ENCODE measurements around the gene PFKFB4. TPM values are rescaled to one million over a fixed set of nuclear protein-coding genes. Genes with fewer than 3 reads are reported as not detected.
"Not testable (repeated sequence)": the region's sequence is repeated elsewhere in the genome, so short reads cannot be mapped to it uniquely, and the experiment has no call there.

The PFKFB4 gene
- polyA plus RNA-seq, 1 donor: 17.3 TPM

GRCh38 chr3:48501196-48501595, 55.4 kb downstream of the PFKFB4 start:
- Histone ChIP-seq H3K36me3 (ENCODE audit: control insufficient read depth, insufficient read depth, low read length) (peaks cover 4% of the 10 kb centered on the region), H3K27me3 (ENCODE audit: control insufficient read depth, insufficient read depth, low read length) (no peaks in the 10 kb centered on the region), H3K9me3 (ENCODE audit: control insufficient read depth, low read depth, low read length) (no peaks in the 10 kb centered on the region), H3K4me1 (ENCODE audit: control insufficient read depth, insufficient read depth, low read length) (peaks cover 14% of the 10 kb centered on the region), H3K4me3 (ENCODE audit: low read length) (no peak overlapping the region), H3K27ac (ENCODE audit: low read length) (no peak overlapping the region)
- DNase-seq: no peak
- WGBS (ENCODE audit: insufficient coverage, low lambda C conversion rate): no CpG with 5 or more reads among the region's 7 CpGs

DNA sequence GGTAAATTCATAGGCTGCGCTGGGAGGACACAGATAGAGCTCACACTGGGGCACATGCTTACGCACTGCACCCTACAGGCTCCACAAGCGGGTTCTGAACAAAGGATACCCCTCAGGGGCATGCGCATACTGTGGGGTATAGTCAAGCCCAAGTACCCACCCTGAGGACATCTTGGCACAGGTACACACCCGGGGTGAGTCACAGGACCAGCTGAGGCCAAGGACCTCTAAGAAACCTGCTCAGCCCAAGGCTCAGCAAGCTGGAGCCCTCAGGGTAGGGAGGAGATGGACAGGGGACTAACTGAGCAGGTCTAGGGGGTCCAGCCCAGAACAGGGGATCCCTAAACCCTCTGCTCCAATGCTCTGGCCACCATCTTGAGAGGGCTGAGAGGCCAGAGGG, 55.9 kb downstream of the PFKFB4 start:
- peaks cover 11% of the 10 kb centered on the region for H3K4me1 ChIP-seq (ENCODE audit: control insufficient read depth, insufficient read depth, low read length)
- H3K27ac ChIP-seq (ENCODE audit: low read length): no peak overlapping the region
- H3K36me3 ChIP-seq (ENCODE audit: control insufficient read depth, insufficient read depth, low read length): peaks cover 4% of the 10 kb centered on the region
- no peaks in the 10 kb centered on the region for H3K9me3 ChIP-seq (ENCODE audit: control insufficient read depth, low read depth, low read length)
- H3K27me3 ChIP-seq (ENCODE audit: control insufficient read depth, insufficient read depth, low read length): no peaks in the 10 kb centered on the region
- WGBS (ENCODE audit: insufficient coverage, low lambda C conversion rate): no CpG with 5 or more reads among the region's 5 CpGs
- DNase-seq: no peak
- no peak overlapping the region for H3K4me3 ChIP-seq (ENCODE audit: low read length)

DNA sequence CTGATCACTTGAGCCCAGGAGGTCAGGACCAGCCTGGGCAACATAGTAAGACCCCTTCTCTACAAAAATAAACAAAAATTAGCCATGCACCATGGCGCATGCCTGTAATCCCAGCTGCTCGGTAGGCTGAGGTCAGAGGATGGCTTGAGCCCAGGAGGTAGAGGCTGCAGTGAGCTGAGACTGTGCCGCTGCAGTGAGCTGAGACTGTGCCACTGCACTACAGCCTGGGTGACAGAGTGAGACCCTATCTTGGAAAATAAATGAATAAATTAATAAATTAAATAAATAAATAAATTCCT, 63.5 kb downstream of the PFKFB4 start:
- H3K27ac ChIP-seq (ENCODE audit: low read length): no peak overlapping the region

GRCh38 chr3:48492461-48493202, 64.0 kb downstream of the PFKFB4 start:
- DNase-seq: no peak
- H3K36me3 ChIP-seq (ENCODE audit: control insufficient read depth, insufficient read depth, low read length): peaks cover 4% of the 10 kb centered on the region
- H3K4me1 ChIP-seq (ENCODE audit: control insufficient read depth, insufficient read depth, low read length): no peaks in the 10 kb centered on the region
- H3K4me3 ChIP-seq (ENCODE audit: low read length): no peak overlapping the region
- no peaks in the 10 kb centered on the region for H3K27me3 ChIP-seq (ENCODE audit: control insufficient read depth, insufficient read depth, low read length)
- no peaks in the 10 kb centered on the region for H3K9me3 ChIP-seq (ENCODE audit: control insufficient read depth, low read depth, low read length)
- 40% methylated on average over 1 of the region's 7 CpGs for WGBS (ENCODE audit: insufficient coverage, low lambda C conversion rate)
- H3K27ac ChIP-seq (ENCODE audit: low read length): no peak overlapping the region

More for the DNA sequence above, 63.5 kb downstream of the PFKFB4 start:
- H3K4me1 ChIP-seq (ENCODE audit: control insufficient read depth, insufficient read depth, low read length): no peaks in the 10 kb centered on the region
- no peak overlapping the region for H3K4me3 ChIP-seq (ENCODE audit: low read length)
- no peak for DNase-seq
- no peaks in the 10 kb centered on the region for H3K27me3 ChIP-seq (ENCODE audit: control insufficient read depth, insufficient read depth, low read length)
- no CpG with 5 or more reads among the region's 3 CpGs for WGBS (ENCODE audit: insufficient coverage, low lambda C conversion rate)
- no peaks in the 10 kb centered on the region for H3K9me3 ChIP-seq (ENCODE audit: control insufficient read depth, low read depth, low read length)
- peaks cover 5% of the 10 kb centered on the region for H3K36me3 ChIP-seq (ENCODE audit: control insufficient read depth, insufficient read depth, low read length)

DNA sequence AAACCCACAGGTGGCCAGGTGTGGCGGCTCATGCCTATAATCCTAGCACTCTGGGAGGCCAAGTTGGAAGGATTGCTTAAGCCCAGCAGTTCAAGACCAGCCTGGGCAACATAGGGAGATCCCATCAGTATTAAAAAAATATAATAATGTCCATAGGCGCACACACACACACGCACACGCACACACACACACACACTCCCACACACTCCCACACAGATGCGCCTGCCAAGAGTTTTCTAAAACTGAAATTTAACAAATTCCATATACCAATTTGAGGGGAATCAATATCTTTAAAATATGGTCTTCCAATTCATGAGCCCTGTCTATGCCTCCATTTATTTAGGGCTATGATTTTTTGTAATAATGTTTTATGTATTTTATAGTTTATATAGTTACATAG, 69.7 kb downstream of the PFKFB4 start:
- DNase-seq: no peak
- Histone ChIP-seq H3K27me3 (ENCODE audit: control insufficient read depth, insufficient read depth, low read length) (no peaks in the 10 kb centered on the region), H3K4me1 (ENCODE audit: control insufficient read depth, insufficient read depth, low read length) (no peaks in the 10 kb centered on the region), H3K4me3 (ENCODE audit: low read length) (no peak overlapping the region), H3K9me3 (ENCODE audit: control insufficient read depth, low read depth, low read length) (no peaks in the 10 kb centered on the region), H3K36me3 (ENCODE audit: control insufficient read depth, insufficient read depth, low read length) (no peaks in the 10 kb centered on the region), H3K27ac (ENCODE audit: low read length) (no peak overlapping the region)
- 100% methylated on average over 1 of the region's 5 CpGs for WGBS (ENCODE audit: insufficient coverage, low lambda C conversion rate)

- not testable (repeated sequence) for H3K4me1 ChIP-seq (ENCODE audit: control insufficient read depth, insufficient read depth, low read length); DNase-seq; H3K36me3 ChIP-seq (ENCODE audit: control insufficient read depth, insufficient read depth, low read length); H3K9me3 ChIP-seq (ENCODE audit: control insufficient read depth, low read depth, low read length); H3K4me3 ChIP-seq (ENCODE audit: low read length); H3K27ac ChIP-seq (ENCODE audit: low read length); H3K27me3 ChIP-seq (ENCODE audit: control insufficient read depth, insufficient read depth, low read length)
- WGBS (ENCODE audit: insufficient coverage, low lambda C conversion rate): no CpG with 5 or more reads among the region's 6 CpGs
Measured at GRCh38 chr3:48482822-48483221, 73.8 kb downstream of the PFKFB4 start.

- H3K4me3 ChIP-seq (ENCODE audit: low read length); DNase-seq; H3K4me1 ChIP-seq (ENCODE audit: control insufficient read depth, insufficient read depth, low read length); H3K27ac ChIP-seq (ENCODE audit: low read length); H3K36me3 ChIP-seq (ENCODE audit: control insufficient read depth, insufficient read depth, low read length); H3K9me3 ChIP-seq (ENCODE audit: control insufficient read depth, low read depth, low read length); H3K27me3 ChIP-seq (ENCODE audit: control insufficient read depth, insufficient read depth, low read length): not testable (repeated sequence)
- no CpG with 5 or more reads among the region's 11 CpGs for WGBS (ENCODE audit: insufficient coverage, low lambda C conversion rate)
Measured at GRCh38 chr3:48480891-48481290, 75.7 kb downstream of the PFKFB4 start.

DNA sequence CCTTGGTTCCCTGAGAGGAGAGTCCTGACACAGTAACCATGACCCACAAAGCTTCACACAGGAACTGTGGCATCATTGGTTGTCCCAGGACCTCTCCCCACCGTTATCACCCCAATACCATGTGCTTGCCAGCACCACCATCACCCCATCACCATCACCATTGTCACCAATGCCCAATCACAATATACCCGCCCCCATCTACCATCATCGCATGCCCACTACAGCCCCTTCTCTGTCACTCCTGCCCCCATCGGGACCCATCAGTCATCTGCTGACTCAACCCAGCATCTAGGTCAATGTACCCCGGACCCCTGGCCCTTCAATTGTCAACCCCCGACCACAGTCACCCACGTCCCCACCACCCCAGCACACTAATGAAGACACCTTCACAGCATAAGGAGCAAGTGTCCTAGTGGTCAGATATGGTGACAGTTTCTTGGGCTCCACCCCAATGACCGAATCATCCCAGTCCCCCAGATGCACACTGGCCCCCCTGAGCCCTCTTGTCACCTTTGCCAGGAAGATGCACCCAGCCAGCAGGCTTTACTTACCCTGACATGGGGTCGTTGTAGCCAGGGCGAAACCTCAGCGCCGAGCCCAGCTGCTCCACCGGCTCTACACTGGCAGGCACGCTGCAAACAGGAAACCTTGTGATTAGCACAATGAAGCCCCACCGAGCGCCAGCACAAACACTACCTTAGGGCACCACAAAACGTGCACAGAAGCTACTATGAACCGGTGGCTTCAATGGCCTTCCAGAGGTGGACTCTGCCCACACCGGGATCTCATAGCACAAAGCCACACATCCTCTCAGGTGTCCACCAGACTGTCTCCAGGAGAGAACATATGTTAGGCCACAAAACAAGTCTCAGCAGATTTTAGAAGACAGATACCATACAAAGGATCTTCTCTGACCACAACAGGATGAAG, 77.7 kb downstream of the PFKFB4 start:
- Histone ChIP-seq H3K27me3 (ENCODE audit: control insufficient read depth, insufficient read depth, low read length) (no peaks in the 10 kb centered on the region), H3K4me1 (ENCODE audit: control insufficient read depth, insufficient read depth, low read length) (peaks cover 11% of the 10 kb centered on the region), H3K9me3 (ENCODE audit: control insufficient read depth, low read depth, low read length) (no peaks in the 10 kb centered on the region), H3K4me3 (ENCODE audit: low read length) (no peak overlapping the region), H3K36me3 (ENCODE audit: control insufficient read depth, insufficient read depth, low read length) (peaks cover 10% of the 10 kb centered on the region), H3K27ac (ENCODE audit: low read length) (no peak overlapping the region)
- no peak for DNase-seq
- WGBS (ENCODE audit: insufficient coverage, low lambda C conversion rate): no CpG with 5 or more reads among the region's 19 CpGs

DNA sequence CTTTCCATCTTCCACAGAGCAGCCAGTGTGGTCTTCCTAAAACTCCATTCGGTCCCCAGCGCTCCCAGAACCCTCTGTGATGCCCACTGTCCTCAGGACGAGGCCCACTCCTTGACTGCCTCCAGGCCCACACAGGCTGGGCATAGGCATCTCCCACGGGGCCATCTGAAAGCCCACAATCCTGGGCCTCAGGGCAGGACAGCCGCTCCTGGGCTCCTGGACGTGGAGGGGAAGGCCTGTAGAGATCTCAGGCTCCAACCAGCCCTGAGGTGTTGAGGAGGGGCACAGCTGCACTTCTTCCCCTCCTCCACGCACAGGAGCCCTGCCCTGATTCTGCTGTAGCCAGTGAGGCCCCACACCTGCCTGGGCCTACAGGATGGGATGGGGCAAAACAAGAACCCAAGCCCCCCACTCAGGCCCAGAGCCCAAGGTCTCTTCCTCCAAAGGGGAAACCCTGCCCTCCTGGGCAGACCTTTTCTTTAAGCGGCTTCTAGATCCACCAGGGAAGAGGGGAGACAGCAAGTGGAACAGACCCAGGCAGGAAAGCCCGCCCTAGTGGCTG, 78.6 kb downstream of the PFKFB4 start:
- H3K4me3 ChIP-seq (ENCODE audit: low read length): no peak overlapping the region
- H3K27me3 ChIP-seq (ENCODE audit: control insufficient read depth, insufficient read depth, low read length): no peaks in the 10 kb centered on the region
- H3K36me3 ChIP-seq (ENCODE audit: control insufficient read depth, insufficient read depth, low read length): peaks cover 10% of the 10 kb centered on the region
- no peak overlapping the region for H3K27ac ChIP-seq (ENCODE audit: low read length)
- no peak for DNase-seq
- no peaks in the 10 kb centered on the region for H3K9me3 ChIP-seq (ENCODE audit: control insufficient read depth, low read depth, low read length)
- no CpG with 5 or more reads among the region's 9 CpGs for WGBS (ENCODE audit: insufficient coverage, low lambda C conversion rate)
- H3K4me1 ChIP-seq (ENCODE audit: control insufficient read depth, insufficient read depth, low read length): peaks cover 19% of the 10 kb centered on the region

- H3K4me1 ChIP-seq (ENCODE audit: control insufficient read depth, insufficient read depth, low read length): peaks cover 23% of the 10 kb centered on the region
- H3K27me3 ChIP-seq (ENCODE audit: control insufficient read depth, insufficient read depth, low read length): no peaks in the 10 kb centered on the region
- no CpG with 5 or more reads among the region's 9 CpGs for WGBS (ENCODE audit: insufficient coverage, low lambda C conversion rate)
- H3K36me3 ChIP-seq (ENCODE audit: control insufficient read depth, insufficient read depth, low read length): peaks cover 10% of the 10 kb centered on the region
- H3K27ac ChIP-seq (ENCODE audit: low read length): no peak overlapping the region
- no peaks in the 10 kb centered on the region for H3K9me3 ChIP-seq (ENCODE audit: control insufficient read depth, low read depth, low read length)
- DNase-seq: no peak
- H3K4me3 ChIP-seq (ENCODE audit: low read length): no peak overlapping the region
Measured at GRCh38 chr3:48476426-48477053, 80.1 kb downstream of the PFKFB4 start.
